Umbilical cord (tissue), 2 donors: ENCODE results near the gene WIF1. TPM values are rescaled to one million over a fixed set of nuclear protein-coding genes. Genes with fewer than 3 reads are reported as not detected.
A peak's percentile ranks its signal among the peaks of the same experiment; 100 is the strongest.

ENCODE experiments used
- DNase-seq: peaks from one replicate; pipeline ENCODE4 v3.0.0-alpha.2; 2015; ENCODE audit warnings: low spot score
- total RNA-seq: library from RNA; depleted of rRNA; stranded (reverse); fragments of >200 nt; gene quantifications from one replicate; pipeline ENCODE4 v1.2.3, GENCODE V29; 2014; ENCODE audit warnings: low replicate concordance; ENCODE audit not compliant: insufficient read depth

Gene WIF1
- total RNA-seq, 1 donor from 2014 or later = 7.2 TPM

DNA sequence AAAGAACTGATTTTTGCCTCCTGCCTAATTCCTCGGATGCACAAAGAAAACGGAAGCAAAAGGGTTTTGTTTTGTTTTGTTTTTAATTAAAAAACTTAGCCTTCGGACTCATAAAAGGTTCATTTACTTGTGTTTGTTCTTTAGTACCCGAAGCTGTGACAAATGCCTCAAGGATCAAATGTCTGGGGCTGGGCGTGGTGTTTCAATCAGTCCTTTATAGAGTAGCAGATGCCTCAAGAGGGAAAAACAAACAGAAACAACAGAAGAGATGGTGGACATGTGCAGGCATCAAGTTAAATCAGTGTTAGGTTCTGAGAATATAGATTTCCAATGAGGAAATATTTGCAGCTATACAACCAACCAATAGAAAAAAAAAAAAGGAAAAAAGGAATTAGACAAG, 1.6 kb upstream of the WIF1 start:
- DNase-seq = no peak

DNA sequence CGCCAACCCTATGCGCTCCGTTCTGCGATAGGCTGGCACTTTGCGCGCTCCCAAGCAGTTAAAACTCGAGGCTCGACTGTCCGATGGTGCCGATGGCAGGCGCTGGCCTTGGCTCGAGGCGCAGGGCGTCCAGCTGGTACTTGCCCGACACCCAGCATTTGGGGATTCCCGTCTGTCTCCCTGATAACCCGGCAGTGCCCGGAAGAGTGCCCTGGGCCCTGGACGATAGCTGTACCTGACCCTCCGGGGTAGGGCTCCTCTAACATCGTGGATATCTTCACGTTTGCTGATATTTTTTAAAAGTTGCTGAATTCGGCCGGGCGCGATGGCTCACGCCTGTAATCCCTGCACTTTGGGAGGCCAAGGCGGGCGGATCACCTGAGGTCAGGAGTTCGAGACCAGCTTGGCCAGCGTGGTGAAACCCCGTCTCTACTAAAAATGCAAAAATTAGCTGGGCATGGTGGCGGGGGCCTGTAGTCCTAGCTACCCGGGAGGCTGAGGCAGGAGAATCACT, 908 bp upstream of the WIF1 start:
- no peak for DNase-seq

DNA sequence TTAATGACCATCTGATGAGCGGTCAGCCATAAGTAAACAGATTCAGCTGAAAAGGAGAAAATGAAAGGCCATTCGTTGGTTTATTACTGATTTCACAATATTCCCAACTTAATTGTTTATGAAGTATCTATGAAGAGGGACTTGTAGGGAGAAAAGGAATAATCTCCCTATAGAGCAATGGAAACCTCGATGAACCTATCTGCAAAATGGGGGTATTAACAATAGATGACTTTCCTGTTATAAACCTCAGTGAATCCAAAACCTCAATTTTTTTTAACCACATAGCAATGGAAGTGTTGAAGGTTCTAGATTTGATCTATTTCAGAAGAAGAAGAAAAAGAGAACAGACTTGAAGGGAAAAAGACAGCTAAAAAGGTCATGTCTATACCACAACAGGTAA, 2.0 kb downstream of the WIF1 start:
- no peak for DNase-seq

DNA sequence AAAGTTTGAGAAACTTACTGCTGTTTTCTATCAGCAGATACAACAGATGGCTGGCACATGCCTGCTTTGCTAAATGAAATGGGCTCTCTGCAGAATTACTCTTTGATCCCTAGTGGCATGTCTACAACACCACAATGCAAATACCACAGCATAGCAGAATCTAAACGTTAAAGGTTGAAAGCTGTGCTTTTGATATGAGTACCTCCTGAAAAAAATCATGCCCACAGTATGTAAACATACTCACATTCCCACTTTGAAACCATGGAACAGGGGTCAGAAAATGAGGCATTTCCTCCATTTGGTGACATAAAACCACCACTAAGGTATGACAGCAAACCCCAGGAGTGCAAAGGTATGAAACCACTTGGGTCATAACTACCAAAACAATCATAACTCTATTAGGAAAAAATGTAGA, 7.5 kb downstream of the WIF1 start:
- peak; percentile 42 for DNase-seq

DNA sequence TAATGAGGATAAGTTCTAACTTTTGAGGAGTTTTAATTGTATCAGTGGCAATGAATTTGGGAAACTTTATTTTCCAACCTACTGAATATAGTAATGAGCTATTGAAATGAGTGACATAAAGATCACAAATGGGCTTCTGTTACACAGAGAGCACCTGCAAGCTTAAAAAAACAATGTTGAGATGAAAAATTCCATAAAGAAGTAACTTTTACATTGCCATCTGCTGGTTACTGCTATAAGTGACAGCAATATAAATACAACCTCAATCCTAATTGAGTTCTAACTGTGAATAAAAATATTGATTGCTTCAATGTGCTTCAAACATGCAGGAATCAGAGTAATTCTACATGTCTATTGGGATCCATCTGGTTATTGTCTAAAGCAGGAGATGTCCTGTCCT, 14.2 kb downstream of the WIF1 start:
- DNase-seq = no peak

DNA sequence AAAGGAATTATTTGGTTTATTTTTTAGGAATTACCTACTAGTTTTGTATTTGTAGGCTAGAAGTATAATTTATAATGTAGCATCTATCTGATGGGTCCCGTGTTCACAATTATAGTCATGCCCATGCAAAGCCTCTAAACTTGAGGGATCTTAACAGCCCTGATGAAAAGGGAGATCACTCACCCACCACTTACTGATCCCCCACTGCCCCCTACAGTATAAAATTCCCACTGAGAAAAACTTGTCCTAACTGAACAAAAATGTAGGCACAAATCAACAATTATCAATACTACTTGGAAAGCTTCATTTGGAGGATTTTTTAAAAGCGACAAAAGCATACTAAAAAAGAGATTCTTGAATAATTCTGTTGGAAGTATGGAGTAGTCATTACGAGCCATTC, 21.0 kb downstream of the WIF1 start:
- DNase-seq = peak; percentile 29

DNA sequence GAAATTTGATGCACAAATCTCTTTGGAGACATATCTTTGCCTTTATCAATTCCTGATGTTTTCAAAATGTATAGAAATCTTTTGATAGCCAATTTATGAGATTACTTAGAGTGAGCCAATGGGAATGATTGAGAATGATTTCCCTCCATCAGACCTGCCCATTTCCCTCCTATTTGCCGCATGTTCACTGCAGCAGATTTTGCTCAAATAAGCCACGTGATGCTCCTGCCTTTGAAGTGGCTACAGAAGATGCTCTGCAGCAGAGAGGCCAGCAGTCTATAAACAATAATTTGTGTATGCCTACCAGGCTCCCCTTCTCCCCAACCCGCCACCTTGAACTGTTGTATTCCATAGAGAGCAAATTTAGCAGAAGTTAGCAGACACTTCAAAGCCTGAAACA, 21.9 kb downstream of the WIF1 start:
- no peak for DNase-seq

DNA sequence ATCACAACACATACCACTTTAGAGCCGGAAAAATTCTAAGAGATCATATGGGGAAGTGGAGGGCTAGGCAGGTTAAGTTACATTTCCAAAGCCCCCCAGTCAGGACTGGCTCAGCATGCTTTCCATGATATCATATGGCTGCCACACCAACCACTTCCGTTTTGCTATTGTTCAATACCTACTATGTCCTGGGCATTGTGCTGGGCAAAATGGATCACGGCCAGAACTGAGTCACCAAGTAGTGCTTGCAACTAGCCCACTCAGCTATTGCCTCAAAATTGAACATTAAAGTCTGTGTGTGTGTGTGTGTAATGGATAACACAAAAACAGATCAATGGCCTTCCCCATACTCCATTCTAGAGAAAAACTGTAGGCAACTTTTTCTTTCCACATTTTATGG, 22.7 kb downstream of the WIF1 start:
- no peak for DNase-seq

DNA sequence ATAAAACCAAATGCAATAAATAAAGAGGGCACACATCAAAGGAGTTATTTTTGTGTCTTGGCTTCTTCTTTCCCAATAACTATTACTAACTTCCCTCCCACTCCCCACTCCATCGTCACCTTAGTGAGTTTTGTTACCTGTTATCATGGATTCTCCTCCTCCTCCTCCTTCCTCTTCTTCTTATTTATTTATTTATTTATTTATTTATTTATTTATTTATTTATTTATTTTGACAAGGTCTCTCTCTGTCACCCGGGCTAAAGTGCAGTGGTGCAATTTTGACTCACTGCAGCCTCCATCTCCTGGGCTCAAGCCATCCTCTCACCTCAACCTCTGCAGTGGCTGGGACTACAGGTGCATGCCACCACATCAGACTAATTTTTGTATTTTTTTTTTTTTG, 26.4 kb downstream of the WIF1 start:
- no peak for DNase-seq

DNA sequence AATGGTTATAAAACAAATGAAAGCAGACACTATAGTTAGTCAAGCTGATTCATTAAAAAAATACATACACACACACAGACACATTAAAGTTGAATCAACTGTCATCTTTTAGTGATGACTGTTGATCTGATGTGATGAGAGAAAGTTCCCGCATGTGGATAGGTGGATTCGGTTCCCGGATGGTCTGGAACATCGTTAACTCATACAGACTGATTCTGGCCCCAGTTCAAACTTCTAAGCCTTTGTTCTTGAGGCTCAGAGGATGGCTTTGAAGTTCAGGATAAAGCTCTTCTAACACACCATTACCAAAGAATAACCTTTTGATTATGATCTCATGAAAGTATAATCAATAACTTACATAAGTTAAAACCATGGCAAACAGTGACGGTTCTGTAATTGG, 27.5 kb downstream of the WIF1 start:
- DNase-seq = no peak

DNA sequence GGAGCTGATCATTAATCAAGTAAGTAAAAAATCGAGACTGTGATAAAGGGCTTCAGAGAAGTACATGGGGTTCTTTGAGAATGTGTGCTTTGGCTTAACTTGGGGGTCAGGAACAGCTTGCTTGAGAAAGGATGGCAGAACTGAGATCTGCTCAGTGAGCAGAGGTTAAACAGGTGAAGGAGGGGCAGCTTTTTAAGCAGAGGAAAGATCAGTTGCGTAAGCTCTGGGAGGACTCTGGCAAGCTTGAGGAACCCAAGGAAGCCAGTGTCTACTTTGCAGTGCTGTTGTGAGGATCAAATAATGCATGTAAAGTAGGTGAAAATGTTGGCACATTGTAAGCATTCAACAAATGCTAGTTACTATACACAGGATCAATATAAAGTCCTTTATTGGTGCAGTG, 30.6 kb downstream of the WIF1 start:
- DNase-seq = no peak

DNA sequence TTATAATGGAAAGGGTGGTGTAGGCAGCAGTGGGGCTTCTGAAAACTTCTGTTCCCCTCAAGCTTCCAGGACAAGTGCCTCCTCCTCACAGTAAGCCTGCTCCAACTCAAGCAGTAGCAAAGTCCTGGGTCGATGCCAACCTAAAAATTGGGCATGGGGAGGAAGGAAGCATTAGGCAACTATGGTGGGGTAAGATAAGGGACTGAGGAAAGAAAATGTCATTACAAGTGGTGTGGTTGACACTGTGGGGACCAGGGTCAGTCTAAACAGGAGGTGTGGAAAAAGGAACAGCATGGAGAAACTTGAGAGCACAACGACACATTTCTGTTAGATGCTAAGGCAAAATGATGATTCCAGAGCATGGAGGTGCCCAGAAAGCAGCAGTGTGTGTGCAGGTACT, 34.9 kb downstream of the WIF1 start:
- DNase-seq = no peak

DNA sequence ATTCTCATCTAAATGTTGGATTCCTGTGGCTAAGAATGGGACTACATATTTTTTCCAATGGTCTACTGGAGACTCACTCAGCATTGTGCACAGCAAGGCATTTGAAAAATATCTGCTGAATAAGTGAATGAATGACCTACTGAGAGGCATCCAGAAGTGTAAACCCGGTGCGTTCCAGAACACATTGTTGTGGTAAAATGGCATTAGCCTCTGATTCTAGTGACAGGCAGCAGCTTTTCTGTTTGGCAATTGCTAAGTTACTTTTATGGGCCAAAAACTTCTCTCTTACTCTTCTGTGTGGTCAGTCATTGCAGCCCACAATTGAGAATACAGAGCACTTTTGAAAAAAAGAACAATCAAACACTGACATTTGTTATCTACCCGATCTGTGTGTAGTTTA, 36.5 kb downstream of the WIF1 start:
- DNase-seq = no peak

DNA sequence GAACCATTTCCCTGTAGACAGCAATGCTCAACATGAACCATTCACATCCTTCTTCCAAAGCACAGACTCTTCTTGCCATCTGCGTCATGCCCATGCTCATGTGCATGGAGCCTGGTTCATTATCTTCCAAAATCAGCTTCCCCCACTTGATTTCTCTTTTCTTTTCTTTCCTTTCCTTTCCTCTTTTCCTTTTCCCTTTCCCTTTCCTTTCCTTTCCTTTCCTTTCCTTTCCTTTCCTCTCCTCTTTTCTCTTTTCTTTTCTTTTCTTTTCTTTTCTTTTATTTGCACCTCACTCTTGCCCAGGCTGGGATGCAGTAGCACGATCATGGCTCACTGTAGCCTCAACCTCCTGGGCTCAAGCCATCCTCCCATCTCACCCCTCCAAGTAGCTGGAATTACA, 37.5 kb downstream of the WIF1 start:
- no peak for DNase-seq

DNA sequence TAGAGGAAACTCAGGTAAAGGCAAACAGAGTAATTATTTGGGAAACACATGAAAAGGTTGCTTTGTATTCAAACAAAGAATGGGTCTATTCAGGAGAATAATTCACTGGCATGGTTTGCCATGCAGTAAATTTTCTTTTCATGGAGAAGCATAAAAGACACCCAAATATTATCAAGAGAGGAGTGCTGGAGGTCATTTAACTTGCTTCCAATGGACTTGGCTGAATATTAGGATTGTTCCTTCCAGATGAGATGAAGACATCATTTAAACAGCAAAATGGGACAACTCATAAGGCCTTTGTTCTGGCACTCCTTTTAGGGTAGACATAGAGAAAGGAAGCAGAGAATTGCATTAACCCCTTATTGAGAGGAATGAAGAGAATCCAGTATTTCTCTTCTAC, 38.7 kb downstream of the WIF1 start:
- DNase-seq = no peak

DNA sequence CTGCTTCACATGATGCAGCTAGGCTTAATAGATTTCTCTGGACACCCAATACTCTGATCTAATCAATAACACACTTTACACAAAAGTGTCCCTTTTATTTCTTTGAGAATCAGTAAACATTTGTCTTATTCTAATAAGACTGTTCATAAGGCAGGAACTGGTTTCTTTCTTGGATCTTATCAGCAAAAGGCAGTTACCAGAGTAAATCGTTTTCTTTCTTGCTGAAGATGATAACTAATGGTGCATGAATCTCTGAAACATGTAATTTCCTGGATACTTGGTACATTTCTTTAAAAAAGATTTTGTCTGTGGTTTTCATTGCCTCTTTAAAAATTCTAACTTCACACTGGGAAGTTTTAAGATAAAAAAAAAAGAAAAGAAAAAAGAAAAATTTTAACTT, 39.6 kb downstream of the WIF1 start:
- peak; percentile 21 for DNase-seq

DNA sequence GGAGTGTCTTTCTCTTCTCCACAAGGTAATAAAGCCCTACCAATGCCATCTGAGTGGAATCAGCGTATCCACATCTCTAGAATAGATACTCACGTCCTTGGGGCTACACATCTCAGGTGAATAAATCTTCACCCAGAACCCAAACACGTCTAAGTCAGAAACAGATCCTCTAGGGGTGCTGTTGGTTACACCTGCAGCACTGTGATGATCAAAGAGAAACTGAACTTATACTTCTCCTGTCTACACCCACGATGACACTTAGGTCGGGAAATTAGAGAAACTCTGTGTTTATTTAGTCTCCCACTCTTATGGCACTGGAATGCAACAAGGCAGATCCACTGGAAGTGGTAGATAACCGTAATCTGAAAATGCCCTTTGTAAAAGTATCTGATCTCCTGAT, 46.2 kb downstream of the WIF1 start:
- DNase-seq = no peak

DNA sequence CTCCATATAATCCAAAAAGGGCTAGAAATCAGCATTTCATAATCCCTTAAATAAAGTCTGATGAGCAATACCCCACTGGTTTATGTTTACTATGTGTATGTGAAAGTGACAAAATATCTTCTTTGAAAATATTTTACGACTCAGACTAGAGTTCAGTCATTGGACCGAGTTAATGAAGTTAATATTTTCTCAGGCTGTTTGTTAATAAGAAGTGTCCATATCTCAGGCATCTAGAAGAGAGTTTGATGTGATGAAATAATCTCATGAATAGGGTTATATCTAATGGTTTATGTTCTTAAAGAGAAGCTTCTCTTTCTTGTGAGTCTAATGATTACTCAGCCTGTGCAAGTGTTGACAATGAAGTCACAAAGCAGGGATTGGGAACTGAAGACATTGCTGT, 51.8 kb downstream of the WIF1 start:
- DNase-seq = no peak

DNA sequence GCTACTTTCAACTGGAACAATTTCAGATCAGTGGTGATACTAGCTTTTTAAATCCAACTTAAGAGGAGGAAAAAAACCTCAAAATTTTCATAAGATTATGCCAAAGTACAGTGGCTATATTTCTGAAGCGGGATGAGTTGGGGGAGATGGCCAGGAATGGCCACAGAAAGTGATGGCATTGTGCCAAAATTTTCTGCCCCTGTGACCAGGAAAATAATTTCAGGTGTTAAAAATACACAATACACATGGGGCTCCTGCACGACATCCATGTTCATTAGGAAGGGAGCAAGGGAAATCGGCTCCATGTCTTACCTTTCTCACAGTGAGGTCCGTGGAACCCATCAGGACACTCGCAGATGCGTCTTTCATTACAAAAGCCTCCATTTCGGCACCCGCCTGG, 53.7 kb downstream of the WIF1 start:
- no peak for DNase-seq

DNA sequence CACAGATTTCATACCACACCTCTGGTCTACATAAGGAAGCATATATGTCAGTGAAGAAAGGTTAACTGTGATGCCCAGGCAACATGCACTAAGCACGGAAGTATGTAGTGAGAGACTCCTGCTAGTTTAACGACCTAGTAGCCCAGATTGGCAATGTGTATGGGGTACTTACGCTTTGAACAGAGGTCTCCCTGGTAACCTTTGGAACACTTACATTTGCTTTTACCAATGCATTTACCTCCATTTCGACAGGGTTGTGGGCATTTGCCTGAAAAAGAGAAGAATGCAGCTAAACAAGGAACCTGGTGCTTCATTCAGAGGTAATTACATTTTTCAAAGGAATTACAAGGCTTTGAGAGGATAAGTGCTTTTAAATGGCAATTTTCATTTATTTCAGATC, 65.2 kb downstream of the WIF1 start:
- DNase-seq = no peak

DNA sequence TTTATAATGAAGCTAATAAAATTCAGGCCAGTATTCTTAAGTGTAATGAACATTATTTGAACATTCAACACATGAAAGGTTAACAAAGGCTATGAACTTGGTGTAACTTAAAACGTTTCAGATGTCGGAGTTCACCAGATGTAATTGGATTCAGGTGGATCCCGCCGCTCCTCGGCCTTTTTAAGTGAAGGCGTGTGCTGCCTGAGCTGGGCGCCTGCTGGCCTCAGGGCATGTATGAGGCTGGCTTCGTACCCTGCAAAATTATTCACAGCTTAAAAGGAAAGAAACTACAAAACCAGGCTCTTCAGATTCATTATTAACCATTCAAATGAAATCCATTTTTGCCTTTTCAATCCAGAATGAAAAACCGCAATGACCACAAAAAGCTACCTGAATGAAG, 69.9 kb downstream of the WIF1 start:
- no peak for DNase-seq

DNA sequence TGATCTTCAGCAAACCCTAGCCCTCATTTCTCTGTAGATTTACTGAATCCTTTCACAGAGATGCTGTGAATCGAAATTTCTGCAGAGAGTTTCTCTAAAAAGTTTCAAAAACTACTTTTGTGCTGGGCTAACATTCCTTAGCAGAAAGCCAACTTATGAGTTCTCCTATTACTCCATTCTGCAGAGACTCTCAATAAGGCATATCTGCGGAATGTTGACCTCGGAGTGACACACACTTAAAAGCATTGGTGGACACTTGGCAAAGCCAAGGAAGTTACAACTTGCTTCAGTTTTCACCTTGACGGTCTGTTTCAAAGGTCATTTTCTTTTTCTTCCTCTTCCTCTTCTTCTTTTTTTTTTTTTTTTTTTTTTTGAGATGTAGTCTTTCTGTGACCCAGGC, 75.8 kb downstream of the WIF1 start:
- no peak for DNase-seq

DNA sequence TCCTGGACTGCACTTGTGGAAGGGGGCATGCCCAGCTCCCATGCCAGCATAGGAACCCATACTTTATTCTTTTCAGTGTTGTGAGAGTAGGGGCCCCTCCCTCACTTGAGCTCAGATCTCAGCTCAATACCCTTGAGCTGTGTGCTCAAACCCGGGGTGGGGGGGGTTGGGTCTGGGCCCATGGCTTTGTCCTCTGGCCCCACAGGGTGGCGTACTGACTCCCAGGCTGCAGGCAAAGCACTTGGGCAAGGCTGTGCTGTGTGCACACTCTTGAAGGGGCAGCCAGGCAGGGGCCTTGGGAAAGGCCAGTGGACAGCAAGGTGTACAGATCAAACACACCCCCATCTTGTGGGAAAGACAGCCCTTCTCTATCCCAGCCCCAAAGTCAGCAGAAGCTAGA, 81.8 kb downstream of the WIF1 start:
- no peak for DNase-seq

DNA sequence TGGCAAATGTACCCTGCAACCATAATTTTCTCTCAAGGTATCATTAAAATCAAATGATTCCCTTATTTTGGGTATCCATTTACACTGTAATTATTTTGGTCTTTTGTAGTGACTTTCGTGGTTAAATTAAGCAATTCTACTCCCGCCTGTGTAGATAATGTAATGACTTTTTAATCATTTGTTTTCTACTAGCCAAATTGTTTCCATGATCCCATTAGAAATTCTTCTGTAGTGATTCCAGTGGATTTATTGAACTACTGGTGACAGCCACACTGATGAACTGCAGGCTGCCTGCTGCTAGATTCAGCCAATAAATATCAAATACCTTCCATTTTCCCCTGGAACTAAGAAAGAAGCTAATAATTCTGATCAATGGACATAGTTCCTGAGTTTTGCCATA, 96.0 kb downstream of the WIF1 start:
- DNase-seq = no peak

DNA sequence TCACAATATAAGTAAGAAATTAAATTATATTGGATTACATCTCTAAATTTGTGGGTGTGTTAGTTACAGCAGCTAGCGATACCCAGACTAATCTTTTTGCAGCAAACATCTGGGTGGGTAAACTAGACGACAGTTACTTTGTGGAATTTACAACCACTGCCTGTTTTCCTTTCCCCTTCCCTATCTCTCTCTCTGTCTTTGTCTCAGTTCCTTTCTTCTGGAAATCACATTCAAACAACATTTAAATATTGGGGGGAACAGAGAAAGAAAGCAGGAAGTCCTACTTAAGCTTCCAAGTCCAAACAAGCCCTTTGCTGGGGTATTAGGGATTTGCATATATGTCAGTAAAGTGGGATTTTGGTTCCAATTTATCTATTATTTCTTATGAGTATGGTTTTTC, 97.6 kb downstream of the WIF1 start:
- no peak for DNase-seq
